Measurements from ENCODE around the gene DCLRE1B.

DNA sequence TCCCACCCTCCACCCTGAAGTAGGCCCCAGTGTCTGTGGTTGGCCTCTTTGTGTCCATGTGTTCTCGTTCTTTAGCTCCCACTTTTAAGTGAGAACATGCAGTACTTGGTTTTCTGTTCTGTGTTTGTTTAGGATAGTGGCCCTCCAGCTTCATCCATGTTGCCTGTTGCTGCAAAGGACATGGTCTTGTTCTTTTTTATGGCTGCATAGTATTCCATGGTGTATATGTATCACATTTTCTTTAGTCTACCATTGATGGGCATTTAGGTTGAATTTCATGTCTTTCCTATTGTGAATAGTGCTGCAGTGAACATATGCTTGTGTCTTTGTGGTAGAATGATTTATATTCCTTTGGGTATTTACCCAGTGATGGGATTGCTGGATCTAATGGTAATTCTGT, 30.1 kb downstream of the DCLRE1B start:
- TF ChIP-seq, protein P1, sequence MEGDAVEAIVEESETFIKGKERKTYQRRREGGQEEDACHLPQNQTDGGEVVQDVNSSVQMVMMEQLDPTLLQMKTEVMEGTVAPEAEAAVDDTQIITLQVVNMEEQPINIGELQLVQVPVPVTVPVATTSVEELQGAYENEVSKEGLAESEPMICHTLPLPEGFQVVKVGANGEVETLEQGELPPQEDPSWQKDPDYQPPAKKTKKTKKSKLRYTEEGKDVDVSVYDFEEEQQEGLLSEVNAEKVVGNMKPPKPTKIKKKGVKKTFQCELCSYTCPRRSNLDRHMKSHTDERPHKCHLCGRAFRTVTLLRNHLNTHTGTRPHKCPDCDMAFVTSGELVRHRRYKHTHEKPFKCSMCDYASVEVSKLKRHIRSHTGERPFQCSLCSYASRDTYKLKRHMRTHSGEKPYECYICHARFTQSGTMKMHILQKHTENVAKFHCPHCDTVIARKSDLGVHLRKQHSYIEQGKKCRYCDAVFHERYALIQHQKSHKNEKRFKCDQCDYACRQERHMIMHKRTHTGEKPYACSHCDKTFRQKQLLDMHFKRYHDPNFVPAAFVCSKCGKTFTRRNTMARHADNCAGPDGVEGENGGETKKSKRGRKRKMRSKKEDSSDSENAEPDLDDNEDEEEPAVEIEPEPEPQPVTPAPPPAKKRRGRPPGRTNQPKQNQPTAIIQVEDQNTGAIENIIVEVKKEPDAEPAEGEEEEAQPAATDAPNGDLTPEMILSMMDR (IDR thresholded peaks at IDR 0.05) = no peak
- no peak for TF ChIP-seq POLR2A (IDR thresholded peaks at IDR 0.05)

Measured in heart left ventricle (tissue), 13 donors.